GM12891 (cell line): ENCODE measurements around the gene SHLD1.

Experiments used
- POLR2A ChIP-seq: IDR thresholded peaks from 2 replicates; pipeline ENCODE4 v1.6.1; 2011; ENCODE audit warnings: low read depth, low read length, control low read depth
- POLR2AphosphoS5 ChIP-seq: IDR thresholded peaks from 2 replicates; pipeline ENCODE4 v1.6.1; 2011; ENCODE audit warnings: low read depth, low read length, control low read depth
- POU2F2 ChIP-seq: IDR thresholded peaks from 2 replicates; pipeline ENCODE4 v1.6.1; 2011; ENCODE audit warnings: low read depth, mild to moderate bottlenecking, control low read depth, low read length, moderate library complexity
- SPI1 ChIP-seq: IDR thresholded peaks from 2 replicates; pipeline ENCODE4 v1.6.1; 2011; ENCODE audit warnings: low read depth, low read length, control low read depth
- TAF1 ChIP-seq: IDR thresholded peaks from 2 replicates; pipeline ENCODE4 v1.6.1; 2011; ENCODE audit warnings: low read depth, low read length, control low read depth

GRCh38 chr20:5807431-5807830 lies 57.2 kb downstream of the SHLD1 start:
- TF ChIP-seq POLR2A, result no peak
- TF ChIP-seq TAF1, result no peak
- no peak for TF ChIP-seq SPI1
- no peak for TF ChIP-seq POU2F2
- TF ChIP-seq POLR2AphosphoS5, result no peak
